ENCODE results near the gene YJEFN3.

DNA sequence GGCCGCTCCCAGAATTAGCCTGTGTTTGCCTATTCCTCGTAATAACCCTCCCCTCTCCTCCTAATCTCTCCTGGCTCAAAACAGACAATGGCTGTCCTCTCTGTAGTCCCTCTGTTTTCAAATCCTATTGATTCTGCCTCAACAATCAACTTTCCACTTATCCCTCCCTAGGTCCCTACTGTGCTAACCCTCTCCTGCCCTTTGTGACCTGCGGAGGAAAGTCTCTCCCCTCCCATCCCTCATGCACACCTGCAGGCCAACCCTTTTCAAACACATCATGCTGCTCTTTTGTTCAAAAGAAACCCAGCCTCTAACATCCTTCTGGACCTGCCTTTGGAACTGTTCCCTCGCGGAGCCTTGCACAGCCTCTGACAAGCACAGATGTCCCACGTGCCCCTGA lies 46.7 kb downstream of the YJEFN3 start:
- TF ChIP-seq, protein P1, sequence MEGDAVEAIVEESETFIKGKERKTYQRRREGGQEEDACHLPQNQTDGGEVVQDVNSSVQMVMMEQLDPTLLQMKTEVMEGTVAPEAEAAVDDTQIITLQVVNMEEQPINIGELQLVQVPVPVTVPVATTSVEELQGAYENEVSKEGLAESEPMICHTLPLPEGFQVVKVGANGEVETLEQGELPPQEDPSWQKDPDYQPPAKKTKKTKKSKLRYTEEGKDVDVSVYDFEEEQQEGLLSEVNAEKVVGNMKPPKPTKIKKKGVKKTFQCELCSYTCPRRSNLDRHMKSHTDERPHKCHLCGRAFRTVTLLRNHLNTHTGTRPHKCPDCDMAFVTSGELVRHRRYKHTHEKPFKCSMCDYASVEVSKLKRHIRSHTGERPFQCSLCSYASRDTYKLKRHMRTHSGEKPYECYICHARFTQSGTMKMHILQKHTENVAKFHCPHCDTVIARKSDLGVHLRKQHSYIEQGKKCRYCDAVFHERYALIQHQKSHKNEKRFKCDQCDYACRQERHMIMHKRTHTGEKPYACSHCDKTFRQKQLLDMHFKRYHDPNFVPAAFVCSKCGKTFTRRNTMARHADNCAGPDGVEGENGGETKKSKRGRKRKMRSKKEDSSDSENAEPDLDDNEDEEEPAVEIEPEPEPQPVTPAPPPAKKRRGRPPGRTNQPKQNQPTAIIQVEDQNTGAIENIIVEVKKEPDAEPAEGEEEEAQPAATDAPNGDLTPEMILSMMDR (IDR thresholded peaks at IDR 0.05 in 2 of 3, conservative IDR thresholded peaks at IDR 0.05 in 1 of 3; ENCODE audit: borderline replicate concordance in 1 of 3, insufficient read depth in 1 of 3, low read depth in 2 of 3, low read length in 2 of 3), result no peak
- TF ChIP-seq POLR2AphosphoS5 (IDR thresholded peaks at IDR 0.05; ENCODE audit: low read depth, low read length), result no peak
- TF ChIP-seq, protein P2, sequence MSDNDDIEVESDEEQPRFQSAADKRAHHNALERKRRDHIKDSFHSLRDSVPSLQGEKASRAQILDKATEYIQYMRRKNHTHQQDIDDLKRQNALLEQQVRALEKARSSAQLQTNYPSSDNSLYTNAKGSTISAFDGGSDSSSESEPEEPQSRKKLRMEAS (IDR thresholded peaks at IDR 0.05), result no peak
- TF ChIP-seq POLR2A (IDR thresholded peaks at IDR 0.05; ENCODE audit: borderline replicate concordance, extremely low read depth, insufficient read depth, insufficient read length), result no peak
- no peak for TF ChIP-seq SRF (IDR thresholded peaks at IDR 0.05; ENCODE audit: low read depth)
